Measurements from ENCODE around the gene NRIP1.

DNA sequence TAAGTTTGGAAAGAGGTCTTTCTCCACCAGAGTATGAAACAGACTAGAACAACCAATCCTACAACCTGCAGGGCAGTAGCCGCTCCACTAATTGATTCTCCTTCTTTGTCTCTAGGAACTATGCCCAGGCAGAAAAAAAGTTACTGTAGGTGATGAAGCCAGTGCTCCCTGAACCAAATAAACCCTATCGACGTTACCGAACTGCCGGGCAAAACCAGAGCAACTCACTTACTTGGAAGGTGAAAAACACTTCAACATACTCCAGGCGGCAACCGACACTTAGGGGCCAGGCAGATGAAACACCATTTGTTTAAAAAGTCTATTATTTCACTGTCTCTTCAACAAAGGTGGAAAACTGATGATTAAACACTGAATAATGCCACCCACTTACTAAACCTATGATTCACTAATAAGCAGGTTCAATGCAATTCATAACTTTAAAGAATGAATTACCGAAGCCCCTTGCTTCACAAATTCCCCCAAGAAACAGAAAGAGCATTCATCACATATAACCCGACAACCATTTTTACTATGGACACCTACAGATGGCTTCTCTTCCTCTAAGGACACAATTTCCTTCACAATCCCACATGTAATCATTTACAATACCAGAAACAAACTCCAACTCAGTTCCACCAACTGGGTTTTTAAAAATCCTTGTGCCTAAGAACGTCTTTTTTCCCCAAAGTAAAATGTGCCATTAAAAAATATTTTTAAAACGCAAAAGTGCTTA is 1.6 kb downstream of the NRIP1 start:
- TF ChIP-seq MAFK (IDR thresholded peaks at IDR 0.05; ENCODE audit: low read depth, low read length) (no peak), NANOG (IDR thresholded peaks at IDR 0.05; ENCODE audit: insufficient read depth, low read depth, low read length, poor library complexity, severe bottlenecking) (no peak)
- TF ChIP-seq, protein P1, sequence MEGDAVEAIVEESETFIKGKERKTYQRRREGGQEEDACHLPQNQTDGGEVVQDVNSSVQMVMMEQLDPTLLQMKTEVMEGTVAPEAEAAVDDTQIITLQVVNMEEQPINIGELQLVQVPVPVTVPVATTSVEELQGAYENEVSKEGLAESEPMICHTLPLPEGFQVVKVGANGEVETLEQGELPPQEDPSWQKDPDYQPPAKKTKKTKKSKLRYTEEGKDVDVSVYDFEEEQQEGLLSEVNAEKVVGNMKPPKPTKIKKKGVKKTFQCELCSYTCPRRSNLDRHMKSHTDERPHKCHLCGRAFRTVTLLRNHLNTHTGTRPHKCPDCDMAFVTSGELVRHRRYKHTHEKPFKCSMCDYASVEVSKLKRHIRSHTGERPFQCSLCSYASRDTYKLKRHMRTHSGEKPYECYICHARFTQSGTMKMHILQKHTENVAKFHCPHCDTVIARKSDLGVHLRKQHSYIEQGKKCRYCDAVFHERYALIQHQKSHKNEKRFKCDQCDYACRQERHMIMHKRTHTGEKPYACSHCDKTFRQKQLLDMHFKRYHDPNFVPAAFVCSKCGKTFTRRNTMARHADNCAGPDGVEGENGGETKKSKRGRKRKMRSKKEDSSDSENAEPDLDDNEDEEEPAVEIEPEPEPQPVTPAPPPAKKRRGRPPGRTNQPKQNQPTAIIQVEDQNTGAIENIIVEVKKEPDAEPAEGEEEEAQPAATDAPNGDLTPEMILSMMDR (IDR thresholded peaks at IDR 0.05; ENCODE audit: control extremely low read depth in 1 of 3, insufficient read depth in 1 of 3, low read depth in 1 of 3, low read length in 3 of 3): no peak
